Measurements from ENCODE around the gene DHX9. TPM values are rescaled to one million over a fixed set of nuclear protein-coding genes. Genes with fewer than 3 reads are reported as not detected.

The DHX9 gene
- total RNA-seq, 2 donors from 2014 or later = 136 to 273 TPM

Other genes with a start within 250 kb of the DHX9 start
- 10 to 100 TPM in 1 of 2 donors, 1 to 10 TPM in 1; 9.7 to 32.1 TPM for gene RGS16, start 235.0 kb upstream of the DHX9 start, total RNA-seq
- under 1 TPM; 0.04 to 0.08 TPM for gene RGS8, start 154.8 kb upstream of the DHX9 start, total RNA-seq
- 1 to 10 TPM in 1 of 2 donors, under 1 TPM in 1; 0.90 to 1.4 TPM for gene NPL, start 49.6 kb upstream of the DHX9 start, total RNA-seq
- gene SHCBP1L, start 113.8 kb downstream of the DHX9 start, total RNA-seq = not detected
- under 1 TPM in 1 of 2 donors, not detected in 1; 0.84 TPM for gene LAMC1, start 184.1 kb downstream of the DHX9 start, total RNA-seq